H1 (cell line): ENCODE measurements around the gene RIN3. TPM values are rescaled to one million over a fixed set of nuclear protein-coding genes. Genes with fewer than 3 reads are reported as not detected.

Experiments used
- CTCF ChIA-PET: fragments of 300-600 bp; sonication (Branson Sonifier 250); formaldehyde crosslinking; loops from one replicate; lab custom pipeline; 2021; ENCODE audit not compliant: partially characterized antibody; lab: Charles Lee
- POLR2A ChIA-PET: fragments of 300-600 bp; sonication (Branson Sonifier 250); formaldehyde crosslinking; loops from one replicate; lab custom pipeline; 2021; ENCODE audit warnings: inconsistent platforms; ENCODE audit not compliant: partially characterized antibody; lab: Charles Lee
- DNase-seq, 2 experiments: peaks; one replicate each; pipeline versions ENCODE4 v3.0.0 to v3.0.0-alpha.2; 2010 to 2022; ENCODE audit warnings: low spot score in 2 of 2, low read depth in 1 of 2, mixed read lengths in 1 of 2
- FAIRE-seq: peaks from 2 replicates; lab custom pipeline; 2011; peaks lifted over from hg19 to GRCh38; lab: Jason Lieb, UNC
- H2AFZ ChIP-seq: 2 replicates; pipeline ENCODE4 v1.8.1; 2012; ENCODE audit warnings: low read length, inconsistent platforms
- H2AK5ac ChIP-seq: 2 replicates; pipeline ENCODE4 v1.6.1; 2013; ENCODE audit warnings: low read depth, low read length
- H2BK120ac ChIP-seq: replicated peaks from 2 replicates; pipeline ENCODE3; 2013; ENCODE audit warnings: low read depth, low read length, inconsistent platforms
- H2BK12ac ChIP-seq: 2 replicates; pipeline ENCODE4 v1.6.1; 2013; ENCODE audit warnings: low read depth, low read length
- H2BK15ac ChIP-seq: 2 replicates; pipeline ENCODE4 v1.6.1; 2013; ENCODE audit warnings: low read length
- H2BK20ac ChIP-seq: 2 replicates; pipeline ENCODE4 v1.6.1; 2013; ENCODE audit warnings: low read length
- H2BK5ac ChIP-seq: 2 replicates; pipeline ENCODE4 v1.6.1; 2013; ENCODE audit warnings: low read depth, low read length
- H3K14ac ChIP-seq: 2 replicates; pipeline ENCODE4 v1.6.1; 2013; ENCODE audit warnings: inconsistent platforms; ENCODE audit not compliant: insufficient read length
- H3K18ac ChIP-seq: 2 replicates; pipeline ENCODE4 v1.6.1; 2013; ENCODE audit warnings: low read length; ENCODE audit errors: extremely low read depth
- H3K23ac ChIP-seq: 2 replicates; pipeline ENCODE4 v1.6.1; 2013; ENCODE audit warnings: inconsistent platforms; ENCODE audit not compliant: insufficient read length
- H3K23me2 ChIP-seq: 2 replicates; pipeline ENCODE4 v1.6.1; 2013; ENCODE audit warnings: low read depth, low read length
- H3K27ac ChIP-seq: 2 replicates; pipeline ENCODE4 v1.6.1; 2011; ENCODE audit warnings: low read depth, low read length, inconsistent platforms
- H3K27me3 ChIP-seq, 4 experiments: replicated peaks in 1 of 4; 1 replicate in 1 of 4; 2 replicates in 3 of 4; pipeline versions ENCODE4 v1.6.1 to v1.8.1; 2011 to 2013; ENCODE audit warnings: low read length in 3 of 4, mild to moderate bottlenecking in 3 of 4, inconsistent platforms in 2 of 4, mixed read lengths in 2 of 4, moderate library complexity in 1 of 4; ENCODE audit not compliant: control insufficient read depth in 3 of 4, insufficient read depth in 3 of 4; ENCODE audit errors: extremely low read depth in 1 of 4
- H3K36me3 ChIP-seq, 4 experiments: 2 replicates each; pipeline versions ENCODE4 v1.6.1 to v1.8.1; 2011 to 2013; ENCODE audit warnings: mild to moderate bottlenecking in 4 of 4, low read length in 3 of 4, moderate library complexity in 2 of 4, control low read depth in 1 of 4, inconsistent platforms in 1 of 4; ENCODE audit not compliant: insufficient read depth in 4 of 4, control insufficient read depth in 2 of 4
- H3K4ac ChIP-seq: replicated peaks from 2 replicates; pipeline ENCODE3; 2013; ENCODE audit warnings: low read length, low read depth, mixed read lengths, inconsistent platforms; ENCODE audit not compliant: insufficient read length
- H3K4me1 ChIP-seq, 4 experiments: replicated peaks in 1 of 4; 1 replicate in 1 of 4; 2 replicates in 3 of 4; pipeline versions ENCODE4 v1.6.1 to v1.8.1; 2011 to 2013; ENCODE audit warnings: low read length in 3 of 4, inconsistent platforms in 2 of 4, mixed read lengths in 1 of 4; ENCODE audit not compliant: insufficient read depth in 4 of 4, control insufficient read depth in 3 of 4
- H3K4me2 ChIP-seq, 2 experiments: 2 replicates each; pipeline versions ENCODE4 v1.6.1 to v1.8.1; 2011 to 2013; ENCODE audit warnings: low read depth in 2 of 2, low read length in 2 of 2, control low read depth in 1 of 2, inconsistent platforms in 1 of 2, mild to moderate bottlenecking in 1 of 2; ENCODE audit not compliant: insufficient read depth in 1 of 2
- H3K4me3 ChIP-seq, 4 experiments: fragments of 200-600, 300-600 bp in 1 of 4; sonication (generic), shearing (Covaris generic), sonication (Bioruptor Twin) in 1 of 4; 2 replicates each; pipeline versions ENCODE4 v1.5.1 to v1.8.1; 2011 to 2016; ENCODE audit warnings: low read length in 4 of 4, low read depth in 3 of 4, control low read depth in 2 of 4, inconsistent platforms in 2 of 4, mild to moderate bottlenecking in 2 of 4, mixed read lengths in 1 of 4, moderate library complexity in 1 of 4; ENCODE audit not compliant: insufficient read depth in 2 of 4; ENCODE audit errors: extremely low read depth in 1 of 4
- H3K56ac ChIP-seq: replicated peaks from 2 replicates; pipeline ENCODE3; 2013; ENCODE audit warnings: low read depth, mild to moderate bottlenecking, mixed read lengths, low read length, inconsistent platforms; ENCODE audit not compliant: insufficient read length
- H3K79me1 ChIP-seq: 2 replicates; pipeline ENCODE4 v1.6.1; 2013; ENCODE audit warnings: low read depth, low read length, control low read depth
- H3K79me2 ChIP-seq, 2 experiments: 2 replicates each; pipeline versions ENCODE4 v1.6.1 to v1.8.1; 2012 to 2013; ENCODE audit warnings: low read length in 2 of 2, mild to moderate bottlenecking in 2 of 2, inconsistent platforms in 1 of 2; ENCODE audit not compliant: insufficient read depth in 2 of 2, control insufficient read depth in 1 of 2
- H3K9ac ChIP-seq, 4 experiments: replicated peaks in 1 of 4; 1 replicate in 1 of 4; 2 replicates in 3 of 4; pipeline versions ENCODE4 v1.6.1 to v1.8.1; 2011 to 2013; ENCODE audit warnings: low read depth in 3 of 4, low read length in 3 of 4, control low read depth in 2 of 4, mild to moderate bottlenecking in 2 of 4, moderate library complexity in 2 of 4, inconsistent platforms in 1 of 4; ENCODE audit errors: extremely low read depth in 1 of 4
- H3K9me3 ChIP-seq, 2 experiments: 2 replicates each; pipeline versions ENCODE4 v1.6.1 to v1.8.1; 2012 to 2013; ENCODE audit warnings: mild to moderate bottlenecking in 2 of 2, moderate library complexity in 2 of 2, control low read depth in 1 of 2, inconsistent platforms in 1 of 2, low read depth in 1 of 2, low read length in 1 of 2, mixed read lengths in 1 of 2; ENCODE audit not compliant: insufficient read depth in 2 of 2
- H4K20me1 ChIP-seq, 2 experiments: replicated peaks in 1 of 2; 2 replicates each; pipeline versions ENCODE3 to v1.8.1; 2011 to 2013; ENCODE audit warnings: inconsistent platforms in 2 of 2, low read length in 2 of 2, mild to moderate bottlenecking in 1 of 2; ENCODE audit not compliant: insufficient read depth in 2 of 2, control insufficient read depth in 1 of 2
- H4K5ac ChIP-seq: 2 replicates; pipeline ENCODE4 v1.6.1; 2013; ENCODE audit warnings: low read length, low read depth, mixed read lengths, inconsistent platforms; ENCODE audit not compliant: insufficient read length
- H4K8ac ChIP-seq: 2 replicates; pipeline ENCODE4 v1.8.0; 2013; ENCODE audit warnings: mild to moderate bottlenecking, moderate library complexity, low read length, inconsistent platforms; ENCODE audit not compliant: insufficient read depth; ENCODE audit errors: extremely low read depth
- H4K91ac ChIP-seq: replicated peaks from 2 replicates; pipeline ENCODE3; 2013; ENCODE audit warnings: low read length, mixed read lengths, inconsistent platforms; ENCODE audit not compliant: insufficient read length
- ASH2L ChIP-seq: fragments of 200-600, 300-600 bp; sonication (generic); IDR thresholded peaks from one replicate; pipeline ENCODE4 v1.7.1; 2017; ENCODE audit warnings: low read length
- CHD1 ChIP-seq: IDR thresholded peaks from 2 replicates; pipeline ENCODE4 v1.6.1; 2012; ENCODE audit warnings: low read depth, low read length, improper control_type of control experiment
- CHD2 ChIP-seq: IDR thresholded peaks from 2 replicates; pipeline ENCODE4 v1.6.1; 2012; ENCODE audit warnings: low read length, improper control_type of control experiment
- CTBP2 ChIP-seq: IDR thresholded peaks from 2 replicates; pipeline ENCODE4 v1.7.0; 2011; ENCODE audit warnings: borderline replicate concordance, mild to moderate bottlenecking, moderate library complexity, mixed read lengths, low read length; ENCODE audit not compliant: insufficient read depth, insufficient read length
- GABPA ChIP-seq: IDR thresholded peaks from 2 replicates; pipeline ENCODE4 v1.6.1; 2011; ENCODE audit warnings: mild to moderate bottlenecking, low read length, moderate library complexity, borderline replicate concordance; ENCODE audit not compliant: insufficient read depth
- JUN ChIP-seq: IDR thresholded peaks from 2 replicates; pipeline ENCODE4 v1.6.1; 2011; ENCODE audit warnings: low read depth, mild to moderate bottlenecking, improper control_type of control experiment, low read length
- MAFK ChIP-seq: IDR thresholded peaks from 2 replicates; pipeline ENCODE4 v1.6.1; 2012; ENCODE audit warnings: low read depth, mild to moderate bottlenecking, improper control_type of control experiment, low read length
- NRF1 ChIP-seq: IDR thresholded peaks from 2 replicates; pipeline ENCODE4 v1.6.1; 2011; ENCODE audit warnings: mild to moderate bottlenecking, low read depth, low read length, improper control_type of control experiment
- POU5F1 ChIP-seq: IDR thresholded peaks from 2 replicates; pipeline ENCODE4 v1.6.1; 2011; ENCODE audit warnings: low read depth, mild to moderate bottlenecking, low read length, moderate library complexity
- SIRT6 ChIP-seq: IDR thresholded peaks from one replicate; pipeline ENCODE4 v1.7.1; 2012; ENCODE audit warnings: low read length, inconsistent platforms
- TAF7 ChIP-seq: optimal IDR thresholded peaks from 2 replicates; pipeline ENCODE3; 2011; ENCODE audit warnings: low read depth, mild to moderate bottlenecking, inconsistent platforms, low read length, moderate library complexity, borderline replicate concordance
- TBP ChIP-seq: IDR thresholded peaks from 2 replicates; pipeline ENCODE4 v1.6.1; 2011; ENCODE audit warnings: low read depth, low read length, improper control_type of control experiment
- ZNF274 ChIP-seq: IDR thresholded peaks from 2 replicates; pipeline ENCODE4 v1.7.0; 2012; ENCODE audit warnings: low read length, borderline replicate concordance; ENCODE audit errors: extremely low read depth
- WGBS, 2 experiments: shearing (Covaris generic) in 1 of 2; methylation state at CpG; one replicate each; pipeline versions ENCODE4 v1.1.6 to v1.1.7; 2013 to 2015; ENCODE audit warnings: low lambda C conversion rate in 2 of 2, mixed read lengths in 2 of 2, inconsistent platforms in 1 of 2, low coverage in 1 of 2, missing lambda C conversion rate in 1 of 2; ENCODE audit not compliant: insufficient replicate concordance in 2 of 2, insufficient coverage in 1 of 2, insufficient read length in 1 of 2; ENCODE audit errors: extremely low coverage in 1 of 2, missing lambda C conversion rate in 1 of 2; 5-methylcytosine and 5-hydroxymethylcytosine counted together
- polyA plus RNA-seq, 7 experiments: library from polyadenylated mRNA; depleted of rRNA in 3 of 7; stranded (reverse) in 5 of 7; unstranded in 2 of 7; fragments of >200 nt in 5 of 7; fragments of 200-250 nt in 2 of 7; gene quantifications; 1 replicate in 5 of 7; 2 replicates in 1 of 7; 4 replicates in 1 of 7; pipeline versions ENCODE4 v1.2.1 to v1.2.3, GENCODE V29; 2011 to 2013; ENCODE audit warnings: missing spikeins in 2 of 7, mixed read lengths in 2 of 7
- total RNA-seq: library from RNA; stranded (reverse); fragmentation: NEBNext Ultra II Directional; extraction: Animal tissue kit (Norgen Biotek cat#: 25700); gene quantifications from 2 replicates; pipeline ENCODE4 v1.2.1, GENCODE V29; 2021

RIN3 gene
- total and polyA plus RNA-seq, 2 of the 8 experiments (the other 6 are each of a cell fraction or from before 2014, with no cell fraction given): 0.59 to 1.5 TPM

- Histone ChIP-seq H4K20me1 (no peaks in the 10 kb centered on the region), H3K4ac (no peak overlapping the region), H3K9me3 (no peaks in the 10 kb centered on the region), H2BK5ac (no peak overlapping the region), H2AK5ac (no peak overlapping the region), H3K9ac (no peak overlapping the region), H4K5ac (no peak overlapping the region), H2BK15ac (no peak overlapping the region), H2BK20ac (no peak overlapping the region), H3K4me2 (no peak overlapping the region), H4K91ac (no peak overlapping the region), H3K27me3 (no peaks in the 10 kb centered on the region), H3K23me2 (no peaks in the 10 kb centered on the region), H3K36me3 (no peaks in the 10 kb centered on the region), H3K27ac (no peak overlapping the region), H4K8ac (no peak overlapping the region), H3K14ac (no peak overlapping the region)
- FAIRE-seq: no peak
- no peak for TF ChIP-seq TBP
- TF ChIP-seq SIRT6: no peak
- no peak for TF ChIP-seq ASH2L
- no peak for TF ChIP-seq GABPA
- TF ChIP-seq CHD2: no peak
- no peak for TF ChIP-seq POU5F1
- TF ChIP-seq TAF7: no peak
- TF ChIP-seq CHD1: no peak
- TF ChIP-seq MAFK: no peak
- TF ChIP-seq NRF1: no peak
- TF ChIP-seq JUN: no peak
- TF ChIP-seq CTBP2: no peak
- TF ChIP-seq ZNF274: no peak
- TF ChIP-seq, all 59 proteins: peak for 0
- ChIA-PET CTCF (interaction anchor here (0.6 to 3.5 kb wide), 6 partner anchors 9 to 100 kb away, joined by 3 to 38 read pairs (median 4); no protein-coding TSS in a partner anchor), POLR2A (no interaction called here)
- DNase-seq: no peak
- Histone ChIP-seq H3K56ac (no peak overlapping the region), H3K79me1 (no peaks in the 10 kb centered on the region), H3K18ac (no peak overlapping the region), H2BK120ac (no peak overlapping the region), H3K4me3 (no peak overlapping the region), H2AFZ (no peak overlapping the region), H3K79me2 (no peaks in the 10 kb centered on the region), H3K23ac (no peak overlapping the region), H3K4me1 (no peaks in the 10 kb centered on the region), H2BK12ac (no peak overlapping the region)
- 83% methylated on average over 4 of the region's 4 CpGs; no CpG with 5 or more reads in 1 of the 2 experiments for WGBS, 2 experiments
These were observed 101.9 kb downstream of the RIN3 start for GRCh38 chr14:92615451-92615850.
